Stimulated activated CD4-positive, alpha-beta T cell treated with anti-CD3 and anti-CD28 coated beads, Interleukin-15, amount 100 ng/mL, for 24 hours (primary cell): Measurements from ENCODE around the gene CLASP1.
"Not testable (repeated sequence)": the region's sequence is repeated elsewhere in the genome, so short reads cannot be mapped to it uniquely, and the experiment has no call there.

ENCODE experiments used
- DNase-seq: peaks from one replicate; pipeline ENCODE4 v3.0.0-alpha.2; 2020

The CLASP1 gene

GRCh38 chr2:121336528-121337294 is 312.6 kb downstream of the CLASP1 start:
- no peak for DNase-seq

- DNase-seq = no peak
These were observed 313.7 kb downstream of the CLASP1 start for GRCh38 chr2:121335294-121336290.

GRCh38 chr2:121334581-121335293 is 314.5 kb downstream of the CLASP1 start:
- no peak for DNase-seq

- DNase-seq = no peak
These were observed 315.3 kb downstream of the CLASP1 start for GRCh38 chr2:121333834-121334558.

- no peak for DNase-seq
These were observed 316.0 kb downstream of the CLASP1 start for GRCh38 chr2:121333231-121333630.

- DNase-seq = not testable (repeated sequence)
These were observed 317.9 kb downstream of the CLASP1 start for GRCh38 chr2:121331324-121331723.

GRCh38 chr2:121330921-121331320 is 318.3 kb downstream of the CLASP1 start:
- no peak for DNase-seq

- DNase-seq = no peak
These were observed 319.5 kb downstream of the CLASP1 start for GRCh38 chr2:121329786-121330185.

- no peak for DNase-seq
These were observed 322.6 kb downstream of the CLASP1 start for GRCh38 chr2:121326628-121327027.

- no peak for DNase-seq
These were observed 324.7 kb downstream of the CLASP1 start for GRCh38 chr2:121324601-121325000.

- DNase-seq = no peak
These were observed 327.8 kb downstream of the CLASP1 start for GRCh38 chr2:121321476-121321875.

GRCh38 chr2:121319941-121320340 is 329.3 kb downstream of the CLASP1 start:
- no peak for DNase-seq

- DNase-seq = no peak
These were observed 332.3 kb downstream of the CLASP1 start for GRCh38 chr2:121316986-121317385.

- DNase-seq = not testable (repeated sequence)
These were observed 335.6 kb downstream of the CLASP1 start for GRCh38 chr2:121313701-121314100.

- no peak for DNase-seq
These were observed 339.5 kb downstream of the CLASP1 start for GRCh38 chr2:121309801-121310200.

- no peak for DNase-seq
These were observed 339.9 kb downstream of the CLASP1 start for GRCh38 chr2:121309323-121309722.

- no peak for DNase-seq
These were observed 342.2 kb downstream of the CLASP1 start for GRCh38 chr2:121307048-121307447.

- no peak for DNase-seq
These were observed 344.3 kb downstream of the CLASP1 start for GRCh38 chr2:121304941-121305340.

GRCh38 chr2:121303531-121304263 is 345.6 kb downstream of the CLASP1 start:
- DNase-seq = no peak

- not testable (repeated sequence) for DNase-seq
These were observed 348.1 kb downstream of the CLASP1 start for GRCh38 chr2:121301190-121301589.

- no peak for DNase-seq
These were observed 350.8 kb downstream of the CLASP1 start for GRCh38 chr2:121298476-121298875.

- not testable (repeated sequence) for DNase-seq
These were observed 351.4 kb downstream of the CLASP1 start for GRCh38 chr2:121297866-121298265.
